ENCODE measurements around the gene EPG5. TPM values are rescaled to one million over a fixed set of nuclear protein-coding genes. Genes with fewer than 3 reads are reported as not detected.
"Not testable (repeated sequence)": the region's sequence is repeated elsewhere in the genome, so short reads cannot be mapped to it uniquely, and the experiment has no call there.

The EPG5 gene
- total RNA-seq, 1 donor from 2014 or later, result 38.3 TPM

DNA sequence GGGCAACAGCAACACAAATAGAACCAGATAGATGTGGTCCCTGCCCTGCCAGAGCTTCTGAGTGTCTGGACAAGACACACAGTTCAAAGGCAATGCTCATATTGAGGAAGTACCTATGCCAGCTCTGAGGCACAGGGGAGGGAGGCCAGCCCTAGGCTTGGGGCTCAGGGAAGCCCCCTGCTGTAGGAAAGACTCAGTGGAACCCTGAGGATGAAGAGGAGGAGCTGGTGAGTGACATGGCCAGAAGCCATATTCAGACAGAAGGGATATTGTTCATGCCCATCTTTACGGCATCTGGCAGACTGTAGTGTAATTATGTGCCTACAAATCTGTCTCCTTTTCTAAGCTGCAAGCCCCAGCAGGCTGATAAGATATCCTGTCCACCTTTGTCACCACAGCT, 132.8 kb downstream of the EPG5 start:
- Mint-ChIP-seq H3K27me3 (peaks cover 39% of the 10 kb centered on the region), H3K27ac (no peak overlapping the region), H3K4me1 (peaks cover 10% of the 10 kb centered on the region), H3K4me3 (no peak overlapping the region), H3K36me3 (ENCODE audit: low read depth) (no peaks in the 10 kb centered on the region), H3K9me3 (no peaks in the 10 kb centered on the region)
- no peak for DNase-seq
- no peak for ATAC-seq (ENCODE audit: low read depth)
- TF ChIP-seq, protein P1, sequence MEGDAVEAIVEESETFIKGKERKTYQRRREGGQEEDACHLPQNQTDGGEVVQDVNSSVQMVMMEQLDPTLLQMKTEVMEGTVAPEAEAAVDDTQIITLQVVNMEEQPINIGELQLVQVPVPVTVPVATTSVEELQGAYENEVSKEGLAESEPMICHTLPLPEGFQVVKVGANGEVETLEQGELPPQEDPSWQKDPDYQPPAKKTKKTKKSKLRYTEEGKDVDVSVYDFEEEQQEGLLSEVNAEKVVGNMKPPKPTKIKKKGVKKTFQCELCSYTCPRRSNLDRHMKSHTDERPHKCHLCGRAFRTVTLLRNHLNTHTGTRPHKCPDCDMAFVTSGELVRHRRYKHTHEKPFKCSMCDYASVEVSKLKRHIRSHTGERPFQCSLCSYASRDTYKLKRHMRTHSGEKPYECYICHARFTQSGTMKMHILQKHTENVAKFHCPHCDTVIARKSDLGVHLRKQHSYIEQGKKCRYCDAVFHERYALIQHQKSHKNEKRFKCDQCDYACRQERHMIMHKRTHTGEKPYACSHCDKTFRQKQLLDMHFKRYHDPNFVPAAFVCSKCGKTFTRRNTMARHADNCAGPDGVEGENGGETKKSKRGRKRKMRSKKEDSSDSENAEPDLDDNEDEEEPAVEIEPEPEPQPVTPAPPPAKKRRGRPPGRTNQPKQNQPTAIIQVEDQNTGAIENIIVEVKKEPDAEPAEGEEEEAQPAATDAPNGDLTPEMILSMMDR (IDR thresholded peaks at IDR 0.05), result no peak
- ChIA-PET POLR2A (no interaction called here), CTCF (interaction anchor here (1.0 kb wide), 1 partner anchor 45 kb away, joined by 3 read pairs; no protein-coding TSS in a partner anchor)
- intact Hi-C loops (cut with micrococcal nuclease), result no loop called here

DNA sequence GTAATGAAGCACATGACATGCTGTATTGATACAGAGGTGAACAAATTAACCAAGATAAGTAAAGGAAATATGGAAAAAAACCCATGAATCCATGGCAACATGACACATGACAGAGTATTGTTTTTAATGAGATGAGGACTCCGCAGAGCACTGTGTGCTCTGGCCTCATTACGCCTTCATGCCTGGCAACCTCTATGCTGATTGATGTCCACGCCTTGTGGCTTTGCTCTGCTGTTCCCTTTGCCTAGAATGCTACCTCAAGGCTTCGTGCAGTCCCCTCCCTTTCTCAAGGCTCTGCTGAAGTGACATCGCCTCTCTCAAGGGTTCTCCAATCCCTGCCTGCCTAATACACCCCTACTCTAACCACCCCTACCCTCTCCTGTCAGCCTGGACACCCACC, 133.3 kb downstream of the EPG5 start:
- Mint-ChIP-seq H3K4me1 (peaks cover 13% of the 10 kb centered on the region), H3K36me3 (ENCODE audit: low read depth) (no peaks in the 10 kb centered on the region), H3K27ac (no peak overlapping the region), H3K27me3 (peaks cover 36% of the 10 kb centered on the region), H3K4me3 (no peak overlapping the region), H3K9me3 (no peaks in the 10 kb centered on the region)
- TF ChIP-seq, protein P1 (IDR thresholded peaks at IDR 0.05), result no peak
- ChIA-PET POLR2A (no interaction called here), CTCF (no interaction called here)
- intact Hi-C loops (cut with micrococcal nuclease), result no loop called here
- no peak for ATAC-seq (ENCODE audit: low read depth)
- no peak for DNase-seq

DNA sequence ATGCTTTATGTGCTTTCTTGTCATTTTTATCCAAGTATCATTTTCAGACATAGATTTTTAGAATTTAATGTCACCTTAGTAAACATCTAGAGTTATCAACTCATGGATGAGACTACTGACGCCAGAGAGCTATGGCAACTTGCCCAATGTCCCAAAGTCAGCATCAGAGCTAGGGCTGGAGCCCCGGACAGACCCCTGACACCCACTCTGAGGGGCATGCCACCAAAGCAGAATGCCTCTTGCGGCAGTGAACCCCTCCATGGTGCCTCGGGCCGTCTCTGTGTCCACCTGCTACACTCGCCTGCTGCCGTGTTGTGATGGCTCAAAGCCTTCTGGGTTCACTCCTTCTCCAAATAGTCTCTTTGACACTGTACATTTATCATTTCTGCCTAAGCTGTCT, 136.2 kb downstream of the EPG5 start:
- H3K9me3 Mint-ChIP-seq, result no peaks in the 10 kb centered on the region
- intact Hi-C loops (cut with micrococcal nuclease), result no loop called here
- ChIA-PET CTCF (interaction anchor here (1.1 kb wide), 1 partner anchor 24 kb away, joined by 3 read pairs; no protein-coding TSS in a partner anchor), POLR2A (no interaction called here)
- H3K4me3 Mint-ChIP-seq, result no peak overlapping the region
- TF ChIP-seq, protein P1 (IDR thresholded peaks at IDR 0.05), result no peak
- H3K27ac Mint-ChIP-seq, result no peak overlapping the region
- no peaks in the 10 kb centered on the region for H3K36me3 Mint-ChIP-seq (ENCODE audit: low read depth)
- ATAC-seq (ENCODE audit: low read depth), result no peak
- no peak for DNase-seq
- H3K4me1 Mint-ChIP-seq, result peaks cover 28% of the 10 kb centered on the region
- H3K27me3 Mint-ChIP-seq, result peaks cover 18% of the 10 kb centered on the region

DNA sequence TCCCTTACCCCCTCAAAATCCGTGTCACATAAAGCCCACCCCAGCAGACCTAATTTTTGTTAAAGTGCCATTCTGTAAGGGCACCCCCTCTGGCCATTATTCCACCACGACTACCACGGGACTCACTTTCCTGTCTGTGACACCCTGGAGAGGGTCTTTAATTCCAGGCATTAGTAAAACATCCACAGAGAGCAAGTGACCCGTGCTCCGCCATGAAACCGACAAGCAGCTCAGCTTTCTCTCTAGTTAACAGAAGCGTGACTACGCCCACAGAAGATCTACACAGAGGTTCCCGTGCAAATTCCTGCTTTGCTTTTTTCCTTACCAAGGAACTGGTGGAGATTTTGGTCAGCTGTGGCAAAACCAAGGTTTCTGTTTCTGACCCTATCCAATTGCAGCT, 137.3 kb downstream of the EPG5 start:
- no peaks in the 10 kb centered on the region for H3K9me3 Mint-ChIP-seq
- ChIA-PET POLR2A (interaction anchor here (0.6 kb wide), 1 partner anchor 28 kb away, joined by 4 read pairs; no protein-coding TSS in a partner anchor), CTCF (no interaction called here)
- H3K27me3 Mint-ChIP-seq, result peaks cover 11% of the 10 kb centered on the region
- no peak overlapping the region for H3K27ac Mint-ChIP-seq
- H3K36me3 Mint-ChIP-seq (ENCODE audit: low read depth), result no peaks in the 10 kb centered on the region
- DNase-seq (no peak), ATAC-seq (ENCODE audit: low read depth) (no peak)
- H3K4me3 Mint-ChIP-seq, result no peak overlapping the region
- peaks cover 37% of the 10 kb centered on the region for H3K4me1 Mint-ChIP-seq
- intact Hi-C loops (cut with micrococcal nuclease), result no loop called here
- TF ChIP-seq, protein P1 (IDR thresholded peaks at IDR 0.05), result no peak

DNA sequence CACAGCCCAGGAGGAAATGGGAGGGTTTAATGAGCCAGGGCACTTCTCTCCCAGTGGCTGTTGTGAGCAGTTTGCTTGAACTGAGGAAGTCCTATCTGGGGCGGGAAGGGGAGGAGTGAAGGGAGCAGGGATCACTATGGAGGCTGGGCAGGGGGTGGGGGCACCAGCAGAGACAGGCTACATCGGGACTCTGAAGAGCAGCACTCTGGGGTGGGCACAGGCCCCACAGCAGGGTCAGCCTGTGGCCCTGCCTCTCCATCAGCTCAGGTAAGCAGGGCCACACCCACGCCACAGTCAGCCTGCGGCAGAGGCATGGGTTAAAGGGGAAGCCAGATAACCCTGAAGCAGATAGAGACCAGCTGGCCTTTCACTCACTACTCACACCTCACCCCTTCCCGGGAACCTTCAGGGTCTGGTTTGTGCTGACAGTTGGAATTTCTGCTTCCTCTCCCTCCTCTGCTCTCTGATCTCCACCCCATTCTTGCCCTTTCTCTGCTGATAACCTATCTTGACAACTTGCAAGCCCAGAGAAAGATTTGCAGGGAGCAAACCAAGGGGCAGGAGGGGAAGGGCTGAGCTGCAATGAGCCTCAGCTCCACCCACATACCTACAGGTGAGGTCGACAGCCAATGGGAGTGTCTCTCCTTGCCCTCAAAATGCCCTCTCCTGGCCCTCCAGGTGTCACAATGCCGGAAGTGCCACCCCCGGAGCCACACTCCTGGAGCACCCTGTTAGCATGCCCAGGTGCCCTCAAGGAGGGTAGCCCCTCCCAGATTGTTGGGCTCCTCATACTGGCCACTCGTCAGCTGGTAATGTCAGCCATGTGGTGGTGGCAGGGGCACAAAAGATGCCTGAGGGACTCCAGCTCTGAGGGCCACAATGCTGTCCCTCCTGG, 138.0 kb downstream of the EPG5 start:
- ATAC-seq (ENCODE audit: low read depth), result no peak
- no peak overlapping the region for H3K27ac Mint-ChIP-seq
- CTCF ChIA-PET, result no interaction called here

DNA sequence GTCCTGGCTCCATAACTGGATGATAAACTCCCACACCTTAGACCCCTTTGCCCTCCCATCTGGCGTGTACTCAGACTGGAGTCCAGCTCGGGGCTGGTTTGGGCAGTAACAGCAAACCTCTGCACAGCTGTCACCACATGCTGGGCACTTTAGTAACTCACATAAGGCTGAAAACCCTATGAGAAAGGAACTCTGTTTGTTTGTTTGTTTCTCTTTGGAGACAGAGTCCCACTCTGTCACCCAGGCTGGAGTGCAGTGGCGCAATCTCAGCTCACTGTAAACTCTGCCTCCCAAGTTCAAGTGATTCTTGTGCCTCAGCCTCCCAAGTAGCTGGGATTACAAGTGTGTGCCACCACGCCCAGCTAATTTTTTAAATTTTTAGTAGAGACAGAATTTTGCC, 140.4 kb downstream of the EPG5 start:
- peaks cover 22% of the 10 kb centered on the region for H3K27me3 Mint-ChIP-seq
- H3K4me1 Mint-ChIP-seq, result peaks cover 41% of the 10 kb centered on the region
- DNase-seq; H3K36me3 Mint-ChIP-seq (ENCODE audit: low read depth); H3K27ac Mint-ChIP-seq; POLR2A ChIA-PET; intact Hi-C loops (cut with micrococcal nuclease); H3K9me3 Mint-ChIP-seq; H3K4me3 Mint-ChIP-seq; ATAC-seq (ENCODE audit: low read depth); CTCF ChIA-PET: not testable (repeated sequence)

More for the DNA sequence above, 138.0 kb downstream of the EPG5 start:
- H3K4me3 Mint-ChIP-seq, result no peak overlapping the region
- TF ChIP-seq, protein P1 (IDR thresholded peaks at IDR 0.05), result no peak
- intact Hi-C loops (cut with micrococcal nuclease), result no loop called here
- POLR2A ChIA-PET, result no interaction called here
- no peak for DNase-seq
- peaks cover 11% of the 10 kb centered on the region for H3K27me3 Mint-ChIP-seq
- H3K36me3 Mint-ChIP-seq (ENCODE audit: low read depth), result no peaks in the 10 kb centered on the region
- H3K9me3 Mint-ChIP-seq, result no peaks in the 10 kb centered on the region
- peaks cover 41% of the 10 kb centered on the region for H3K4me1 Mint-ChIP-seq

Data from activated B cell treated with CpG ODN at 0.5 μM for 24 hours (primary cell).